ENCODE measurements around the gene GPR35.

- no peak for TF ChIP-seq POLR2A (IDR thresholded peaks at IDR 0.05; ENCODE audit: low read depth, low read length)
- TF ChIP-seq POLR2AphosphoS5 (IDR thresholded peaks at IDR 0.05; ENCODE audit: low read depth, low read length) = no peak
- TF ChIP-seq TAF1 (IDR thresholded peaks at IDR 0.05; ENCODE audit: low read depth, low read length) = no peak
Measured at GRCh38 chr2:240670402-240670801, 45.1 kb downstream of the GPR35 start.
